Adipocyte (in vitro differentiated cells): ENCODE results near the gene MYO10.

Source experiments
- DNase-seq: peaks from one replicate; pipeline ENCODE4 v3.0.0-alpha.2; 2015; ENCODE audit warnings: low read depth
- H3K27me3 ChIP-seq: replicated peaks from 2 replicates; pipeline ENCODE4 v1.7.0; 2013; ENCODE audit warnings: mild to moderate bottlenecking, low read length, moderate library complexity; ENCODE audit not compliant: control insufficient read depth, insufficient read depth
- H3K36me3 ChIP-seq: 2 replicates; pipeline ENCODE4 v1.7.0; 2013; ENCODE audit warnings: low read length, mild to moderate bottlenecking, moderate library complexity; ENCODE audit not compliant: control insufficient read depth, insufficient read depth, severe bottlenecking
- H3K4me1 ChIP-seq: 2 replicates; pipeline ENCODE4 v1.7.0; 2013; ENCODE audit warnings: mild to moderate bottlenecking, low read length, moderate library complexity; ENCODE audit not compliant: control insufficient read depth, insufficient read depth
- H3K4me3 ChIP-seq: 2 replicates; pipeline ENCODE4 v1.7.0; 2013; ENCODE audit warnings: mild to moderate bottlenecking, low read length, moderate library complexity
- H3K9ac ChIP-seq: 2 replicates; pipeline ENCODE4 v1.7.0; 2013; ENCODE audit warnings: mild to moderate bottlenecking, low read length, moderate library complexity
- H3K9me3 ChIP-seq: 2 replicates; pipeline ENCODE4 v1.7.0; 2013; ENCODE audit warnings: mild to moderate bottlenecking, low read length, moderate library complexity; ENCODE audit not compliant: control insufficient read depth

The MYO10 gene

GRCh38 chr5:16937503-16938161 is 1.5 kb upstream of the MYO10 start:
- Histone ChIP-seq H3K36me3 (no peaks in the 10 kb centered on the region), H3K9me3 (no peaks in the 10 kb centered on the region), H3K9ac (no peak overlapping the region), H3K4me1 (peaks cover 14% of the 10 kb centered on the region), H3K27me3 (peaks cover 6% of the 10 kb centered on the region), H3K4me3 (no peak overlapping the region)
- no peak for DNase-seq

- Histone ChIP-seq H3K4me1 (peaks cover 19% of the 10 kb centered on the region), H3K36me3 (no peaks in the 10 kb centered on the region), H3K9ac (peak overlapping the region; percentile 84), H3K4me3 (peak overlapping the region; percentile 86), H3K9me3 (no peaks in the 10 kb centered on the region), H3K27me3 (peaks cover 6% of the 10 kb centered on the region)
- no peak for DNase-seq
Observed at GRCh38 chr5:16936989-16937438, 926 bp upstream of the MYO10 start.

- H3K9ac ChIP-seq: peak overlapping the region; percentile 90
- peaks cover 6% of the 10 kb centered on the region for H3K27me3 ChIP-seq
- peaks cover 27% of the 10 kb centered on the region for H3K4me1 ChIP-seq
- peak overlapping the region; percentile 93 for H3K4me3 ChIP-seq
- no peaks in the 10 kb centered on the region for H3K36me3 ChIP-seq
- no peaks in the 10 kb centered on the region for H3K9me3 ChIP-seq
- DNase-seq: peak; percentile 55
Observed at GRCh38 chr5:16935231-16936149, 598 bp downstream of the MYO10 start.

DNA sequence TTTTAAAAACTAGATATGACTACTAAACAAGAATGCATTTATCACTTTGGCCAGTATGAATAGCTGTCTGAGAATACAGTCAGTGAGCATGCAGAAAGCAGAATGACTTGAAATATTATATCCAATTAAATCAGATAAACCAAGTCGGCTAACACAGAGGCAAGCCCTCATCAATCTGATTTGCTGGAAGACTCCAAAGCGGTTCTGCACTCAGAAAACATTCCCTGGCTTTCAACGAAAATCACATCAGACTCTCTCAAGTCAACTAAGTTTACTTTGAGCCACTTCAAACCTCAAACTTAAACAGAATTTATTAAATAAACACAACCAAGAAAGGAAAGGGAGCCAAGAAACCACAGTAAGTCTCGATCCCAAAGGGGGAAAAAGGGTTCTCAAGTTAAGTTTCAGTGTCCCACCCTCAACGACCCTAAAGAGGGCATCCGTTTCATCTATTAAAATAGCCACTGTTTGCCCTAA is 1.4 kb downstream of the MYO10 start:
- DNase-seq: peak; percentile 67
- peaks cover 30% of the 10 kb centered on the region for H3K4me1 ChIP-seq
- peak overlapping the region; percentile 90 for H3K9ac ChIP-seq

GRCh38 chr5:16934123-16934522 is 2.0 kb downstream of the MYO10 start:
- H3K27me3 ChIP-seq: no peaks in the 10 kb centered on the region
- no peaks in the 10 kb centered on the region for H3K36me3 ChIP-seq
- peaks cover 35% of the 10 kb centered on the region for H3K4me1 ChIP-seq
- peak overlapping the region; percentile 90 for H3K9ac ChIP-seq
- no peaks in the 10 kb centered on the region for H3K9me3 ChIP-seq
- H3K4me3 ChIP-seq: peak overlapping the region; percentile 93
- peak; percentile 91 for DNase-seq

More for the DNA sequence above, 1.4 kb downstream of the MYO10 start:
- Histone ChIP-seq H3K4me3 (peak overlapping the region; percentile 93), H3K27me3 (no peaks in the 10 kb centered on the region), H3K36me3 (no peaks in the 10 kb centered on the region), H3K9me3 (no peaks in the 10 kb centered on the region)

DNA sequence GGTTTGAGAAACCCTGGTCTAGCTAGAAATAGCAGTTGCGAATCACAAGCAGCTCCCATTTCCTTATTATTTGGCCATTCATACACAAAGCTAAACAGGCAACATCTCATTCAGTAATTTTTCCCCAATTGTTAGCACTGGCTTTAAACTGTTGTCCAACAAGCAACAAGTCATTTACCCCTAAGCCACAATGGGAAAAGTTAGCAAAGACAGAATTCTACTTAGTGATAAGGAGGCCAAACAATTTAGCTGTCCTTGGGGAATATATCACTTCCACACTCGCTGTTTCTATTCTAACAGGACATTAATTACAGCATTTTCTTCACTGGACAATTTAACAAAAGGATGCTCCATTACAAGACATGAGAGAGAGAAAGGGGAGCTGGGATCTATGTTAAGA is 2.8 kb downstream of the MYO10 start:
- H3K4me3 ChIP-seq: peak overlapping the region; percentile 93
- peak; percentile 24 for DNase-seq
- H3K27me3 ChIP-seq: no peaks in the 10 kb centered on the region
- no peaks in the 10 kb centered on the region for H3K36me3 ChIP-seq
- H3K9ac ChIP-seq: no peak overlapping the region
- peaks cover 35% of the 10 kb centered on the region for H3K4me1 ChIP-seq
- no peaks in the 10 kb centered on the region for H3K9me3 ChIP-seq

GRCh38 chr5:16932401-16932800 is 3.7 kb downstream of the MYO10 start:
- no peaks in the 10 kb centered on the region for H3K9me3 ChIP-seq
- DNase-seq: peak; percentile 17
- H3K36me3 ChIP-seq: no peaks in the 10 kb centered on the region
- H3K4me3 ChIP-seq: no peak overlapping the region
- H3K4me1 ChIP-seq: peaks cover 35% of the 10 kb centered on the region
- H3K9ac ChIP-seq: no peak overlapping the region
- no peaks in the 10 kb centered on the region for H3K27me3 ChIP-seq

DNA sequence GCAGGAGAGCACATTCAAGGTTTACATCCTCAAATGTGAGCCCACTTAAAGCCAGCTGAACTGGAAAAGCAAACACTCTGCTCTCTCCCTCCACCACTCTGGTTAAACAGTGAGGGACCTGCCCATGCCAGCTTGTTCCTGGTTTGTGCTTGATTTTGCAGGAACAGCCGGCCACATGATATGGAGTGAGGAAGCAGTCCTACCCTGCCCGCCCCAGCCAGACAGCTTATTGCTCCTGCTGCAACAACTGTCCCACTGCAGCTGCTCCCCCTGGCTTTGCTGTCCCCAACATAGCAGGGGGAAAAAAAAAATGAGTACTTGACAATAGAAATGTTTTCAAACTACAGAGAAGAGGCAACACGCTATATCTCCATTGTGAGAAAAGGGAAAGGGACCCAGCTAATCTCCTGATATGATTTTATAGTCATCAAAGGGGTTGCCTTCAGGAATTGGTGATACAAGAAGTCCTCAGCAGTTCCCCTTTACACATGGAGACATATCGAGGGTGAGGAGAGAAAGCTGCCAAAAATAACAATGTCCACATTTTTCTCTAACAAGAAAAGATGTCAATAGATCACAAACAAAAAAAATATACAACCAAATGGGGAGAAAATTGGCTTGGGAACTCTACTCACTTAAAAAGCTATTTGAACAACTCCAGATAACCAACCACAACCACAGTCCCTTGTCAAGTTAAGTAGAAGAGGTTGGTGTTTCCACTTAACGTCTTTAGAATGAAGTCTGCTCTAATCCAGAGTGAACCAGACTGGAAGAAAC is 4.6 kb downstream of the MYO10 start:
- Histone ChIP-seq H3K36me3 (no peaks in the 10 kb centered on the region), H3K9ac (no peak overlapping the region), H3K9me3 (no peaks in the 10 kb centered on the region), H3K4me3 (no peak overlapping the region), H3K27me3 (no peaks in the 10 kb centered on the region), H3K4me1 (peaks cover 32% of the 10 kb centered on the region)
- no peak for DNase-seq

DNA sequence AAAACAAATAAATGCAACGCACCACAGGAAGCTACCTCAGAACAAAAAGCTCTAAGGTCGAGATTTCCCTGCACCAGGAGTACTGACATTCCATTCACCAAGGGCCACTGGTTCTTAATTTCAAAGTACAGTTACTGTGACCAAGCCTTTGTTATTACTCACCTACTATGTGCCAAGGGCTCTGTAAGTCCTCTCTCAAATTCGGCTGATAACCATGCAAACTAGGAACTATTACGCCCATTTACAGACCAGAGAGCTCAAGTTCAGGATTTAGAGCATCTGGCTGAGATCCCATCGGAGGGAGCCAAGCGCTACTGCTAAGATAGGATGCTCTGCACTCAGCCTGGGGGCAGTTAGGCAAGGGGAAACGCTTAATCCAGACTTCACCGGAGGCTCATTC is 5.6 kb downstream of the MYO10 start:
- H3K27me3 ChIP-seq: no peaks in the 10 kb centered on the region
- no peak overlapping the region for H3K4me3 ChIP-seq
- H3K36me3 ChIP-seq: no peaks in the 10 kb centered on the region
- no peak overlapping the region for H3K9ac ChIP-seq
- H3K4me1 ChIP-seq: peaks cover 32% of the 10 kb centered on the region
- no peaks in the 10 kb centered on the region for H3K9me3 ChIP-seq
- peak; percentile 65 for DNase-seq

GRCh38 chr5:16929831-16930230 is 6.3 kb downstream of the MYO10 start:
- no peaks in the 10 kb centered on the region for H3K36me3 ChIP-seq

GRCh38 chr5:16929347-16929746 is 6.7 kb downstream of the MYO10 start:
- Histone ChIP-seq H3K4me3 (no peak overlapping the region), H3K9me3 (no peaks in the 10 kb centered on the region), H3K27me3 (no peaks in the 10 kb centered on the region), H3K9ac (no peak overlapping the region), H3K36me3 (no peaks in the 10 kb centered on the region), H3K4me1 (peaks cover 32% of the 10 kb centered on the region)
- no peak for DNase-seq

More at GRCh38 chr5:16929831-16930230, 6.3 kb downstream of the MYO10 start:
- peak; percentile 68 for DNase-seq
- Histone ChIP-seq H3K27me3 (no peaks in the 10 kb centered on the region), H3K4me1 (peaks cover 32% of the 10 kb centered on the region), H3K4me3 (no peak overlapping the region), H3K9me3 (no peaks in the 10 kb centered on the region), H3K9ac (no peak overlapping the region)
